SIG-M5 (cell line): Measurements from ENCODE around the gene CCL8.
"Not testable (repeated sequence)": the region's sequence is repeated elsewhere in the genome, so short reads cannot be mapped to it uniquely, and the experiment has no call there.

Experiments
- DNase-seq: peaks from one replicate; lab custom pipeline; 2025; lab: John Stamatoyannopoulos, UW

CCL8 gene

DNA sequence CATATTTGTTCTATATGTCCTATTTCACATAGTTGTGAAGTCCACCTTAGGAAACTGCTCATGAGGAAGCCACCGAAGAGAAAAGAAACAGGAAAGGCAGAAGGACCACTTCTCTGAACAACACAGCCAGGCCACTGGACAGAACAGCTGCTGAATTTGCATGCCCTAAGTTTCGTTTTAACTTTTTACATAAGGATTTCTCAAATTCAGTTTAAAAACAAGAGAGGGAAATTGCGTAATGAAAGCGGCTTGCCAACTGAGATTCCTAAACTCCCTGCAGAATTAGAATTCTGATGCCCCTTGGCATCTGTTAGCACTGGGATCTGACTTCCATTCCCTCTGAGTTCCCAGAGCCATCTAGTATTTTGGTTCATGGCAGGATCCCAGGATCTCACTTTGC is 5.0 kb upstream of the CCL8 start:
- no peak for DNase-seq

DNA sequence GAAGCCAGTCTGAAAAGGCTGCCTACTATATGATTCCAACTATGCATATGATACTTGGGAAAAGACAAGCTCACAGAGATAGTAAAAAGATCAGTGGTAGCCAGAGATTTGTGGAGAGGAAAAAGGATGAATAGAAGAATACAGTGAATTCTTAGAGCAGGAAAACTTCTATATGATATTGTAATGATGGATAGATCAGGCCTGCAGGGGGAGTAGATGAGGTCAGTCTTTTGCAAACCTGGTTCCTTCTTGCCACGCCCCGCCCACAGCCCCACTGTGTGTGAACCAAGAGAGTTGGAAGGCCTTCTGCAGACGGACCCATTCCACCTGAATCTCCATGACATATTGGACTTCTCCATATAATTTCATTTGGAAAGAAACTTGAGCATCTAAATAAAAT is 761 bp upstream of the CCL8 start:
- no peak for DNase-seq

DNA sequence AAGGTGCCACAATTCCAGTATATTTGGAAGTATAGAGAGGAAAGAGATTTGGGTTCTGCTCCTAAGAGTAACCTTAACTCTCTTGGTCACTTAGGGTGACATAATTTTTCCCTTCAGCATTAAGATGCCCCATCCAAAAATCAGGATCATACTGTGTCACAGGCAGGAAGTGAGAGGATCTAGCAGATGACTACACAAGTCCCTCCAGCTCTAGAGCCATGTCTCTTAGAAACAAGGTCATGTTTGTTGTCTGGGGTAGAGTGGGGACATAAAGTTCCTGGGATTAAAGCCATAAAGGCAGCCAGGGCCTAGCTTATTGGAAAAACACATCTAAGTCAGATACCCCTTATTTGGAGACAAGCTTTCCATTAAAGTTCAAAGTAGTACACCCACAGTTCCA is 2.7 kb downstream of the CCL8 start:
- DNase-seq = no peak

DNA sequence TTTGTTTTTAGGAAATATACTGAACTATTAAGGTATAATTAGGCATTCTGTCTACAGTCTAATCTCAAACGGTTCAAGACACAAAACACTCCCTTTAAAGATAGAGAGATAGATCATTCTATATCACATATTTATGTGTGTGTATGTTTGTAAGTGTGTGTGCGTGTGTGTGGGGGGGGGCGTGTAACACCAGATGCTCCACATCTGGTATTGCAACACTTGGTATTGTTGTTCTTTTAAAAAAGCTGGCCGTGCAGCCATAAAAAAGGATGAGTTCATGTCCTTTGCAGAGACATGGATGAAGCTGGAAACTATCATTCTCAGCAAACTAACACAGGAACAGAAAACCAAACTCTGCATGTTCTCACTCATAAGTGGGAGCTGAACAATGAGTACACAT is 8.3 kb downstream of the CCL8 start:
- DNase-seq = not testable (repeated sequence)

DNA sequence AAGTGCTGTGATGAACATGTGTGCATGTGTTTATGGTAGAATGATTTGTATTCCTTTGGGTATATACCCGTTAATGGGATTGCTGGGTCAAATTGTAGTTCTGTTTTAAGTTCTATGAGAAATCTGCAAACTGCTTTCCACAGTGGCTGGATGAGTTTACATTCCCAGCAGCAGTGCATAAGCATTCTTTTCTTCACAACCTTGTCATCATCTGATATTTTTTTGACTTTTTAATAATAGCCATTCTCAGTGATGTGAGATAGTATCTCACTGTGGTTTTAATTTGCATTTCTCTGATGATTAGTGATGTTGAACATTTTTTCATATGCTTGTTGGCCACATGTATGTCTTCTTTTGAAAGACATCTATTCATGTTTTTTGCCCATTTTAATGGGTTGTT is 18.5 kb downstream of the CCL8 start:
- DNase-seq = no peak

DNA sequence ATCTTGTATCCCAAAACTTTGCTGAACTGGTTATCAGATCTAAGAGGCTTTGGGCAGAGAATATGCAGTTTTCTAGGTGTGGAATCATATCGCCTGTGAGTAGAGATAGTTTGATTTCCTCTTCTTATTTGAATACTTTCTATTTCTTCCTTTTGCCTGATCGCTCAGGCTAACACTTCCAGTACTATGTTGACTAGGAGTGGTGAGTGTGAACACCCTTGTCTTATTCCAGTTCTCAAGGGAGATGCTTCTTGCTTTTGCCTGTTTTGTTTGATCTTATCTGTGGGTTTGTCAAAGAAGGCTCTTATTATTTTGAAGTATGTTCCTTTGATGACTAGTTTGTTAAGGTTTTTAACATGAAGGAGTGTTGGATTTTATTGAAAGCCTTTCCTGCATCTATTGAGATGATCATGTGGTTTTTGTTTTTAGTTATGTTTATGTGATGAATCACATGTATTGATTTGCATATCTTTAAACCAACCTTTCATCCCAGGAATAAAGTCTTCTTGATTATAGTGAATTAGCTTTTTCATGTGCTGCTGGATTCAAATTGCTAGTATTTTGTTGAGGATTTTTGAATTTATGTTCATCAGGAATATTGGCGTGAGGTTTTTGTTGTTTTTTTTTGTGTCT is 20.0 kb downstream of the CCL8 start:
- no peak for DNase-seq

DNA sequence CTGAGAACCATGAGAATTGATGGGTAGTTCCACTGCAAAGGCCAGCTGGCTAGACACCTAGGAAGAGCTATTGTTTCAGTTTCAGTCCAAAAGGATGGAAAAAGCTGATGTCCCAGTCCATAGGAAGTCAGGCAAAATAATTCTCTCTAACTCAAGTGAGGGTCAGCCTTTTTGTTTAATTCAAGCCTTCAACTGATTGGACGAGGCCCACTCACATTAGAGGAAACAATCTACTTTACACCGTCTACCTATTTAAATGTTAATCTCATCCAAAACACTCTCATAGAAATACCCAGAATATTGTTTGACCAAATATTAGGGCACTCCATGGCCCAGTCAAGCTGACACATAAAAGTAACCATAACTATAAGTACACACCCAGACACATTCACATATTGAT is 22.7 kb downstream of the CCL8 start:
- no peak for DNase-seq

DNA sequence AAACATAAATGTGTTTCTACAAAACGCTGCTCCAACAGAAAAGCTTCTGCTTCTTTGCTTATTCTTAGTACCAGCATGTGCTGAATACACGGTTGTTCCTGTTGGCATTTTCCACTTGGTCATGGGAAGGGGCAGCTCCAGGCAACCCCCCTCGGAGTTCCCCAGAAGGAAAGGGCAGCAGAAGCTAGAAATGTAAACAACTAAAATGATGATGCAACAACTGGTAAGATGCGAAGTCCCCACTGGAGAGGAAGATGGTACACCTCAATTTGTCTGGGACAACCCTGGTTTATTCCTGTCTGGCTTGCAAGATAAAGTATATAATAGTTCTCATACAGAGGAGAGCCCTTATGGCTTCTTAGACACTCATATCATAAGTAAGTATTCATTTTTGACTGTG is 27.8 kb downstream of the CCL8 start:
- DNase-seq = no peak

DNA sequence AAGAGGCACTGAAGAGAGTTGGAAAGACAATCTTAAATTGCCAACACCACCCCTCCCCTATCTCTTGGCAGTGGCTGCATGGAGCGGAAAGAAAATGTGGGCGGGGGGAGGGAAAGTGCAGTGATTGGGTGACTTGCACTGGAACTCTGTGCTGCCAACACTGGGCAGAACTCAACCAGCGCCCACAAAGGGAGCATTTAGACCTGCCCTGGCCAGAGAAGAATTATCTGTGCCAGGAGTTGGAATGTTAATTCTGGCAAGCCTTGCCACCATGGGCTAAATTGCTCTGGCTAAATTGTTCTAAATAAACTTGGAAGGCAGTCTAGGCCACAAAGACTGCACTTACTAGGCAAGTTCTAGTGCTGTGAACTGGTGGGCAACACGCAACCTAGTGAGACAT is 30.5 kb downstream of the CCL8 start:
- no peak for DNase-seq

DNA sequence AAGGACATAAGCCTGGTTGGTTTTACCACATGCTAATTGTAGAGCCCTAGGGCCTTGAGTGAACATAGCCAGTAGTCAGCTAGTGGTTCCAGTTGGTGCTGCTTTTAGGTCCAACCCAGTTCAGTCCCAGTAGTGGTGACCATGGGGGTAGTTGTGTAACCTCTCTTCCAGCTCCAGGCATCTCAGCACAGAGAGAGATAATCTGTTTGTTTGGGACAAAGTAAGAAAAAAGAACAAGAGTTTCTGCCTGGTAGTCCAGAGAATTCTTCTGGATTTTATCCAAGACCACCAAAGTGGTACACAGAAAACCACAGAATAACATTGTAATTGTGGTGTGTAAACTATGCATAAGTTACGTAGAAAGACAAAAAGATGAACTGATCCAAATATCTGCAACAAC is 31.9 kb downstream of the CCL8 start:
- no peak for DNase-seq

DNA sequence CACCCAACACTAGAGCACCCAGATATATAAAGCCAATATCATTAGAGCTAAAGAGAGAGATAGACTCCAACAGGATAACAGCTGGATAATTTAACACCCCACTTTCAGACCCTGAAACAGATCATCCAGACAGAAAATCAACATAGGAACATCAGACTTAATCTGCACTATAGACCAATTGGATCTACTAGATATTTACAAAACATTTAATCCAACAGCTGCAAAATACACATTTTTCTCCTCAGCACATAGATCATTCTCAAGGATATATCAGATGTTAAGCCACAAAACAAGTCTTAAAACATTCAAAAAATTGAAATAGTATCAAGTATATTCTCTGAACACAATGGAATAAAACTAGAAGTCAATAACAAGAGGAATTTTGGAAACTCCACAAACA is 33.0 kb downstream of the CCL8 start:
- DNase-seq = no peak

DNA sequence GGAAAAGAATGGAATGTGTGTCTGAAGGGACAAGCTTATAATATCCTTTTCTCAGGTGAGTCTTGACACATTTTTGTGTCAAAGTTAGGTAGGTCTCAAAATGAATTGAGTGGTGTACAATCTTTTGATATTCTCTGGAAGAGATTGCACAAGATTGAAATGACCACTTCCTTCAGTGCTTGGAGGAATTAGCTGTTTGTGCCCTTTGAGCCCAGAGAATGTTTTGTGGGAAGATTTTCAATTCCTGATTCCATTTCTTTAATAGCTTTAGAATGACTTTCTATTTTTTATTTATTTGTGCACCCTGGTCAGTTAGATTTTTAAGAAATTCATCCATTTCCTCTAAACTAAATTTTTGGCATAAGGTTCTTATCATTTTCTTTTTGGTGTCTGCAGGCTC is 35.4 kb downstream of the CCL8 start:
- no peak for DNase-seq

DNA sequence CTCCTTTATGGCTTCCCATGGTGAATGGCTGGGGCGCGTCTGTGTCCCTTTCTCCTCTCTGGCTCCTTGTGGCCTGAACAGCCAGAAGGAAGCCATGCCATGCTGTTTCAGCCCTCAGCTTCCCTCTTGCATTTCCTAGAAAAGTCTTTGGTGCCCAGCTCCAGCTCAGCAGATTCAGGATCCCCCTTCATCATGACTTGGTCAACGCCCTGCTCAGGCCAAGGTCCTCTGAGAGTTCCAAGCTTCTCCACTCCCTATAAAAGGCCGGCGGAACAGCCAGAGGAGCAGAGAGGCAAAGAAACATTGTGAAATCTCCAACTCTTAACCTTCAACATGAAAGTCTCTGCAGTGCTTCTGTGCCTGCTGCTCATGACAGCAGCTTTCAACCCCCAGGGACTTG is 37.0 kb downstream of the CCL8 start, which contains the start of gene CCL13:
Gene CCL13 (plus strand): TSS at position 287 of the 400 bp plus-strand sequence. CDS start 47 bp downstream, at position 334.
- no peak for DNase-seq

DNA sequence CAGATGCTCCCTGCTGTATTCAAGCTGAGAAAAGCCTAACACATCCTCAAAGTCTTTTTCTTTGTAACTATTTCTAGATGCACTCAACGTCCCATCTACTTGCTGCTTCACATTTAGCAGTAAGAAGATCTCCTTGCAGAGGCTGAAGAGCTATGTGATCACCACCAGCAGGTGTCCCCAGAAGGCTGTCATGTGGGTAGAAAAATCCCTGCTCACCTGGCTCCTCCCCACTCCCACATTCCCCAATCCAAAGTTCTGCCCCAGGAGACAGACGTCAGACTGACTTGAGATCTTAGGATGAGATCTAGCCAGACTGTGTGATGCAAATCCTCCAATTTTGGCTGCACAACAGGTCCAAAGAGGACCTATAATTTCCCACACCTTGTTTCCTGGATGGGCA is 38.2 kb downstream of the CCL8 start:
- DNase-seq = no peak

DNA sequence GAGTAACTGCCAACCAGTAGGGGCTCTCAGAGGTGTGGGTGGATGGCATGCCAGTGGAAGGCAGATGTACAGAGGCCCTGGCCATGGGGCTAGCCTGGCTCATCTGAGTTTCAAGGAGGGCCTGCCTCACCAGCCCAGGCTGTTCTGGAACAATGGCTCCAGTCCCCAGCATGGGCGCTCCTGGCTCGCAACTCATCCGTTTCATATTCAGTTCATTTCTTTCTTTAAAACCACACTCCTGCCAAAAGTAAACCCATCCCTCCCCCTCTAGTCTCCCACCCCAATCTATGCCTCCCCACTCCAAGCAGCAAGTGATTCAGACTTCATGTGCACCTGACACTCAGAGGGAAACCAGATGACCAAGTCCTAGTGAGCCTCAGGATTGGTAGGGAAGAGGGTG is 39.4 kb downstream of the CCL8 start:
- DNase-seq = no peak

DNA sequence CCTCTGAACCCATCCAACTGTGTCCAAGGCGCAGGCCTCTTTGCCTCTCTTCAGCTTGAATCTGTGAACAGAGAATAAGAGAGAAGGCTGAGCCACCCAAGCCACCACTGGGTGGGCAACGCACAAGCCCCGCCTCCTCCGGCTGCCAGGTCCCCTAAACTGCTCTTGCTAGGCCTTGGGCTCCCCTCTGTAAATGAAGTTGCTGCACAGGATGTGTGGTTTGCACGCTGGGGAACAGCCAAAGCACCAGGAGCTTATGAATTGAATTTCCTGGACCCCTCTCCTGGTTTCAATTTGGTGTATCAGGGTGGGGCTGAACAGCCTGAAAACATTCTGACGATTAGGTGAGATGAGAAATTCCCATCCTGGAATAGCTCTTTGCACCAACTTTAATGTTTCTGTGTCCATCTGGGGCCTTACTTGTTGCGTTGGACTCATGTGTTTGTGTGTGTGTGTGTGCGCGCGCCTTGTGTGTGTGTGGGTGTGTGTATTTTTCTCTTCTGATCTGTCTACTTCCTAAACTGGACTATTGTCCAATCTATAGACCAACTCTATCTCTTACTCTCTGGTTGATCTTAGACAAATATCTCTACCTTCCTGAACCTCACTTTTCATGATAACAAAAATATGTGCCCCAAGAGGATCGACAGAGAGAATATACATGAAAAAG is 41.5 kb downstream of the CCL8 start:
- DNase-seq = no peak

DNA sequence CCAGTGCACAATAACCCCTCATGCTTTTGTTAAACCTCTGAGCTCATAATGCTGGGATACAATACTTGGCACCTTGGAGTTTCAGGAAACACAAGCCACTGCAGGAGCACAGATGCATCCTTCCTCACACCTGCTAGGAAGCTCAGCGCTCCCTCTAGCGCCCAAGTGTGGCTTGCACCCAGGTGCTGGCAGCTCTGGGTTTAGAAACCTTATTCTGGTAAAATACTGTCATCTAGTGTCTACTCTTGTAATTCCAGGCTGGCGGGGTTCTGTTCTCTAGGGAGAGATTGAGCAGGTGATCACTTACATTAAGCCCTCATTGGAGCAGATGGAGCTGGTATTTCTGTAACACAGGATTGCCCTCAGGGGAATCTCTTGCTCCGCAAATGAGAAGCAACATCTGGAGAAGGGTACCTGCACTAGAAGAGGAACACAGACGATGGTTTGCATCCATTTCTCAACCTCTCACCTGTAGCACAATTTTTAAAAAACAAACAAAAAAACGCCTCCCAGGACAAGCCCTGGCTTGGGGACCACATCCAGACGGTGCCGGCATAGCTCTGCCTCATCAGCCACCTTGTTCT is 42.3 kb downstream of the CCL8 start:
- DNase-seq = no peak

DNA sequence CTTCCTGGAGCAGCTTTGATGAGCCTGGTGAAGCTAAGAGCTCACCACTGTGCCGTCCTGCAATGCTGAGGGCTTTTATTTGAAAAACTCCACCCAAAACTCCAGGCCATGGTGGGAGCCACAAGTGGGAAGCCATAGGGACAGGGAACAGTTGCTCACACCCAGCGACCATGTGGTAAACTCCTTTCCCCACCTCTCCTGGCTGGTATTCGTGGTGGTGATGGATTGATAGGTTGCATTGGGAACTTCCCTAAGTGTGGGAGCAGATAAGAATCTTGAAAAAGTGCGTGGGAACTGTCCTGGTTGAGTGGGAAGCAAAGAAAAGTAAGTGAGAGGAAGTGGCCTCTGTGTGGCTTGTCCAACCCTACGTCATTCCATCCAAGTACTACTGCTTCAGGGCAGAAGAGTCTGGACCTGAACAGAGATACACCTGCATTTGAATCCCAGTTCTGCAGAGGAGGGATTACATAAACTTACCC is 44.0 kb downstream of the CCL8 start, which contains the start of gene CCL1:
Gene CCL1 (minus strand): TSS at position 51 of the 479 bp plus-strand sequence. CDS start 72 bp downstream, outside the sequence.
- no peak for DNase-seq

DNA sequence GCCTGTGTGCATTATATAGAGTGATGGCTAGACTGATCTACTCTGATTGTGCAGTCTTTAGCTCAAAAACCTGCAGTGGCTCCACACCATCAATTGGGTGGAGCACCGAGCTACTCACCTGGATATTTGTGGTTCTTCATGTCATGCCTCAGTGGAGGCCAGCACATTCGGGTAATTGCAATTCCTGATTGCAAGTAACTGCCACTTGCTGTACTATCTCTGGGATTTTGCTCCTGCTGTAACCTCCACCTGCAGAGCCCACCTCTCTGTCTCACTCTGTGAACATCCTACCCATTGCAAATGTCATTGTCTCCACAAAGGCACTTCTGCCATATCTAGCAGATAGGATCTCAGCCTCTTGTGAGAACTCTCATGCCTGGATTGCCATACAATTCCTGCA is 45.5 kb downstream of the CCL8 start:
- no peak for DNase-seq

DNA sequence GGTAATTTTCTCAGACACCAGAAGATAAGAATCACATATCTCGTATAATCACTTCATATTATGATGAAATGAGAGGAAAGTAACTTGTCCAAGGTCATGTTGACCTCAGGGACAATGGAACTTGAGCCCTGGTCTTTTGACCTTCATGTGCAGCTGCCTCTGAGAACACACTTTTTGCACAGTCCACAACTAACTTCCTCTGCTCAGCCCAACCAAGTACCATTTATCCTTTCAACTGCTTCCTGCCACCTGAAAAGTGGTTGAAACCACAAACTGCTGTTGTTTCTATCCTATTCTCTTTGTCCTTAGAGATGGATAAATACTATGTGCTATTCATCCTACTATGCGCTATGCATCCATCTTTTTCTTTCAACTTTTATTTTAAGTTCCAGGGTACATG is 46.1 kb downstream of the CCL8 start:
- DNase-seq = no peak

DNA sequence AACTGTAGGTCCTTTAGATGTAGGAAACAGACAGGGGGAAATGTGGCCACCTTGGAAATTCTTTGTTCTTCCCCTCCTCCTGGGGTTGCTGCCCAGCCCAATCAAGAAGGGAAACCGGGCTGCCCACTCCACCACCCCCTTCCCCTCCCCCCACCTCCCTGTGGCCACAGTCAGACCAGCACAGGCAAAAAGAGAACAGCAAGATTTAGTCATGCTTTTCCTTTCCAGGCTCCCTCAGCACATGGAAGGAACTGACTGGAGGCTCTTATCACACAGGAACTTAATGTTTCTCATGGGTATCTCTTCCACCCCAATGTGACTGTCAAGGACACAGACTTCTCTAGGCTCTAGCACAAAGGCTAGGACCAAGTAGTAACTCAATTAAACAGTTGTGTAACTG is 46.8 kb downstream of the CCL8 start:
- no peak for DNase-seq

DNA sequence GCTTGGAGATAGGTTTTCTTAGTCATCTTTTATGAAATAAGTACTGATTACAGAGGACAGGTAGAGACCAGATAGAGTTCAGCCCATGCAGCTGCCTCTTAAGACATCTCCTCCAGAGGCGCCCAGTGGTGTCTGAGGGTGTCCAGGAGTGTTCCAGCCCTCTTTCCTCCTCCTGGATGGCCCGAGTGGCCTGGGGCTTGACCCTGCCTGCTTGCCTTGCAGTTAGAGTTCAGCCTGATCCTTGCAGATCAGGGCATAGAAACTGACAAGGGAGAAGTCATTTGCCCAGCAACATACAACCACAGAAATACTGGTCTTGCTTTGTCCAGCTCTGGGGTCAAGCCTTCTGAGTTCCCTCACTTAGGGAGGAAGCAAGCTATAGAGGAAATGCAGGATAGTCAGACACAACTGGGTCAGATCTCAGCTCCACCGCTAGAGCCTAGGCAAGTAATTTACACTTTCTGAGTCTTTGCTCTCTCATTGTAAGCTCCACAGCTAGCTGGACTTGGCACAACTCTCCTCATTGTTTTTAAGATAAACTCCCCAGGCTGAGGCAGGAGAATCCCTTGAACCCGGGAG is 47.4 kb downstream of the CCL8 start:
- DNase-seq = no peak
